AG10803 (cell line): ENCODE results near the gene SPTLC2.
A peak's percentile ranks its signal among the peaks of the same experiment; 100 is the strongest.

ENCODE experiments used
- DNase-seq: peaks from one replicate; pipeline ENCODE4 v3.0.0; 2010; ENCODE audit warnings: low read depth
- H3K4me3 ChIP-seq: 2 replicates; pipeline ENCODE4 v1.5.1; 2011; ENCODE audit warnings: mild to moderate bottlenecking, low read length, control low read depth
- TF ChIP-seq, protein P1 (sequence below): conservative IDR thresholded peaks from 2 replicates; pipeline ENCODE4 v1.5.1; 2011; ENCODE audit warnings: mild to moderate bottlenecking, low read length, control low read depth, inconsistent platforms

SPTLC2 gene

DNA sequence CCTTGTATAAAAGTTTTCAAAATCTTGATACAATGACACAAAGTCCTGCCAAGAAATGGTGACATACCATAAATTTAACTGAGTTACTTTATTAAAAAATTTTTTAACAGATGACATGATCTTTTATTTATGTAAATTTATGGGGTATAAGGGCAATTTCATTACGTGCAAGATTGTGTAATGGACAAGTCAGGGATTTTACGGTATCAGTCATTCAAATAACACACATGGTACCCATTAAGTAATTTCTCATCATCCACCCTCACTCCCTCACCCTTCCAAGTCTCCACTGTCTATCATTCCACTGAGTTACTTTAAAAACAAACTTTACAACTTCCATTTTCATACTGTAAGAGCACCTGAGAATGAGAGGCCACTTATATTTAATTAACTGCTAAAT, 37.4 kb downstream of the SPTLC2 start:
- H3K4me3 ChIP-seq = peak overlapping the region; percentile 16; the same call in 1 of the 2 replicates
- TF ChIP-seq, protein P1, sequence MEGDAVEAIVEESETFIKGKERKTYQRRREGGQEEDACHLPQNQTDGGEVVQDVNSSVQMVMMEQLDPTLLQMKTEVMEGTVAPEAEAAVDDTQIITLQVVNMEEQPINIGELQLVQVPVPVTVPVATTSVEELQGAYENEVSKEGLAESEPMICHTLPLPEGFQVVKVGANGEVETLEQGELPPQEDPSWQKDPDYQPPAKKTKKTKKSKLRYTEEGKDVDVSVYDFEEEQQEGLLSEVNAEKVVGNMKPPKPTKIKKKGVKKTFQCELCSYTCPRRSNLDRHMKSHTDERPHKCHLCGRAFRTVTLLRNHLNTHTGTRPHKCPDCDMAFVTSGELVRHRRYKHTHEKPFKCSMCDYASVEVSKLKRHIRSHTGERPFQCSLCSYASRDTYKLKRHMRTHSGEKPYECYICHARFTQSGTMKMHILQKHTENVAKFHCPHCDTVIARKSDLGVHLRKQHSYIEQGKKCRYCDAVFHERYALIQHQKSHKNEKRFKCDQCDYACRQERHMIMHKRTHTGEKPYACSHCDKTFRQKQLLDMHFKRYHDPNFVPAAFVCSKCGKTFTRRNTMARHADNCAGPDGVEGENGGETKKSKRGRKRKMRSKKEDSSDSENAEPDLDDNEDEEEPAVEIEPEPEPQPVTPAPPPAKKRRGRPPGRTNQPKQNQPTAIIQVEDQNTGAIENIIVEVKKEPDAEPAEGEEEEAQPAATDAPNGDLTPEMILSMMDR = no peak
- DNase-seq = peak; percentile 76

DNA sequence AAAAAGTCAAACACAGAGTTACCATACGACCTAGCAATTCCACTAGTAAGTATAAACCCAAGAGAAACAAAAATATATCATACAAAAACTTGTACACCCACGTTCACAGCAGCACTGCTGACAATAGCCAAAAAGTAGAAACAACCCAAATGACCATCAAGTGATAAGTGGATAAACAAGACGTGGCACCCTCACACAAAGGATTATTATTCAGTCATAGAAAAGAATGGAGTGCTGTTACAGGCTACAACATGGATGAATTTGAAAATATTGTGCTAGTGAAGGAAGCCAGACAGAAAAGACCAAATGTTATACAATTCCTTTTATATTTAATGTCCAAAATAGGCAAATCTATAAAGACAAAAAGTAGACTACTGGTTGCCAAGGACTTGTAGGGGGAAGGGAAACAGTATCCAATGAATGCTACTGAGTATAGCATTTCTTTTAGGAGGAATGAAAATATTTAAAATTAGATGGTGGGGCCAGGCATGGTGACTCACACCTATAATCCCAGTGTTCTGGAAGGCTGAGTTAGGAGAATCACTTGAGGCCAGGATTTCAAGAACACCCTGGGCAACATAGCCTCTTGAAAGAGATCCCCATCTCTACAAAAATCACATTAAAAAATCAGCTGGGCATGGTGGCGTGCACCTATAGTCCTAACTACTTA, 41.9 kb downstream of the SPTLC2 start:
- TF ChIP-seq, protein P1 = no peak
- H3K4me3 ChIP-seq = no peak overlapping the region
- no peak for DNase-seq

DNA sequence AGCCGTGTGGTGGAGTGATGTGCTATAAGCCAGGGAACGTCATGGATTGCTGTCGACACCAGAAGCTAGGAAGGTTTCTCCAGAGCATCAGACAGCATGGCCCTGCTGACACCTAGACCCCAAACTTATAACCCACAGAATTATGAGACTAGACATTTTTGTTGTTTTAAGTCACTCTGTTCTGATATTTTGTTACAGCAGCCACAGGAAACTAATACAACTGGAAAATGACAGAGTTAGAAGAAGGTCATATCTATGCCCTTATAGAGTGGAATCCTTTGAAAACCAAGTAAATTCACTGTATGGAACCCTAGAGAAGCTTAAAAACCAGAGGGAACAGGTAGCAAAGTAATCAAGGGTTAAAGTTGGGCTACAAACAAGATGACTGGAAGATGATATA, 42.5 kb downstream of the SPTLC2 start:
- DNase-seq = no peak
- TF ChIP-seq, protein P1 = no peak
- no peak overlapping the region for H3K4me3 ChIP-seq

- TF ChIP-seq, protein P1 = no peak
- DNase-seq = no peak
Measured at GRCh38 chr14:77570706-77571268, 45.6 kb downstream of the SPTLC2 start.

DNA sequence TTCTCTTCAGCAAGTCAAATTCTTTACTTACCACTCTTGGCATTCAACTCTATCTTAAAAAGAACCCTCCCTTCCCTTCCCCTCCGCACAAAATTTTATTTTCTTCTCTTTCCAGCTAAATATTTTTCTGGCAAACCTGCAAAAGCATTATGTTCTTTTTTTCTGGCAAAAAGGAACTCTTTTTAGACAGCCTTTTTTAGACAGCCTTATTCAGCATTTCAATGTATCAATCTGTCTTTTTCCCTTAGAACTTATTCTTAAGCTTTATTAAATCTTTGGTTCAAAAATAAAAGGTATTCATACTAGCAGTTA, 50.5 kb downstream of the SPTLC2 start:
- H3K4me3 ChIP-seq = no peak overlapping the region
- TF ChIP-seq, protein P1 = no peak
- no peak for DNase-seq

More at GRCh38 chr14:77570706-77571268, 45.6 kb downstream of the SPTLC2 start:
- H3K4me3 ChIP-seq = no peak overlapping the region

DNA sequence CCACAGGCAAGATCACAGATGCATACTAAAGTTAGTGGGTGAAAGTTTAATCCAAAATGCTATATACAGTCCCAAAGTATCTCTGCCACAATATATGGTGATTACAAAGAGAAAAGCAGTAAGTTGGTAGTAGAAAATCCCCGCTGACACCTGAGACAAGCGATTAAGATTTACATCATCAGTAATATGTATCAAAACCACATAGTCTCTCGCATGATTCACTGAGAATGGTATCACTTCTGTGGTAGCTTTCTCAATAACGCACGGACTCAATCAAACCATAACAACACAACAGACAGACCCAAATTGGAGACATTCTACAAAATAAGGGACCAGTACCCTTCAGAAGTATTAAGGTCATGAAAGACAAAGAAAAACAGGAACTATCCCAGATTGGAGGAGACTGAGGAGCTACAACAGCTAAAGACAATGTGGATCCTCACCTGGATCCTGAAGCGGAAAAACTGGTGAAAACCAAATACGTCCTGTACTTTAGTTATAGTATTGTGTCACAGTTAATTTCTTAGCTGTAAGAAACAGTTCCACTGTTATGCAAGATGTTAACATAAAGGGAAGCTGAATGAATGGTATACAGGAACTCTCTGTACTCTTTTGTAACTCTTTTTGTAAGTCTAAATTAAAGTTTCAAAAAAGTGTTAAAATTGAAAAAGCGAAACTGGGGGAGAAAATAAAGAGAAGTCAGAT, 51.0 kb downstream of the SPTLC2 start:
- DNase-seq = no peak
- TF ChIP-seq, protein P1 = no peak
- H3K4me3 ChIP-seq = no peak overlapping the region

GRCh38 chr14:77562681-77563080, 53.8 kb downstream of the SPTLC2 start:
- TF ChIP-seq, protein P1 = no peak
- H3K4me3 ChIP-seq = no peak overlapping the region
- peak; percentile 42 for DNase-seq
